NCI-H82 treated with DMSO at 0.1 percent for 48 hours (cell line): ENCODE results near the gene METTL8.

ENCODE experiments used
- DNase-seq: peaks from one replicate; lab custom pipeline; 2025; ENCODE audit not compliant: unreplicated experiment; lab: John Stamatoyannopoulos, UW

The METTL8 gene, protein sequence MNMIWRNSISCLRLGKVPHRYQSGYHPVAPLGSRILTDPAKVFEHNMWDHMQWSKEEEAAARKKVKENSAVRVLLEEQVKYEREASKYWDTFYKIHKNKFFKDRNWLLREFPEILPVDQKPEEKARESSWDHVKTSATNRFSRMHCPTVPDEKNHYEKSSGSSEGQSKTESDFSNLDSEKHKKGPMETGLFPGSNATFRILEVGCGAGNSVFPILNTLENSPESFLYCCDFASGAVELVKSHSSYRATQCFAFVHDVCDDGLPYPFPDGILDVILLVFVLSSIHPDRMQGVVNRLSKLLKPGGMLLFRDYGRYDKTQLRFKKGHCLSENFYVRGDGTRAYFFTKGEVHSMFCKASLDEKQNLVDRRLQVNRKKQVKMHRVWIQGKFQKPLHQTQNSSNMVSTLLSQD

GRCh38 chr2:171433763-171434012, at the start of gene METTL8:
TSS of gene METTL8 (minus strand) at chr2:171433990. CDS start at chr2:171392185, 41,805 bp downstream.
- no peak for DNase-seq

- DNase-seq, result no peak
Measured at GRCh38 chr2:171482877-171483276, 49.1 kb upstream of the METTL8 start.

DNA sequence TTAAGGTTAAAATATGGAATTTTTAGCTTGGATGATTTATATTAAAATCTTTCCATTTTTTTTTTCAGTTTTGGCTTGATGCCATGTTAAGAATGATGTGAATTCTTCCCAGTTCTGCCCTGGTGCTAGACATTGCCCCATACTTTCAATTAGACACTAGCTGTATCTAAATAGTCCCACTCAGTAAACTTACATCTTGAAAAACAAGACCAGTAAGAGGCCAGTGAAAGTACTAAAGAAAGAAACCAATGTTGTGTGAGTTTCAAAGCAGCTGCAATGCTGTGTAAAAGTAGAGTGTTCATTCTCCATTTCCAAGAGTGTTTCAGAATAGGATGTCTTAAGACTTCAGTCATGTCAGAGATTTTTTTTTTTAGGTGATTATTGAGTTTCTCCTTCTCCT, 48.5 kb upstream of the METTL8 start:
- DNase-seq, result no peak

- DNase-seq, result no peak
Measured at GRCh38 chr2:171480908-171481307, 47.1 kb upstream of the METTL8 start.

DNA sequence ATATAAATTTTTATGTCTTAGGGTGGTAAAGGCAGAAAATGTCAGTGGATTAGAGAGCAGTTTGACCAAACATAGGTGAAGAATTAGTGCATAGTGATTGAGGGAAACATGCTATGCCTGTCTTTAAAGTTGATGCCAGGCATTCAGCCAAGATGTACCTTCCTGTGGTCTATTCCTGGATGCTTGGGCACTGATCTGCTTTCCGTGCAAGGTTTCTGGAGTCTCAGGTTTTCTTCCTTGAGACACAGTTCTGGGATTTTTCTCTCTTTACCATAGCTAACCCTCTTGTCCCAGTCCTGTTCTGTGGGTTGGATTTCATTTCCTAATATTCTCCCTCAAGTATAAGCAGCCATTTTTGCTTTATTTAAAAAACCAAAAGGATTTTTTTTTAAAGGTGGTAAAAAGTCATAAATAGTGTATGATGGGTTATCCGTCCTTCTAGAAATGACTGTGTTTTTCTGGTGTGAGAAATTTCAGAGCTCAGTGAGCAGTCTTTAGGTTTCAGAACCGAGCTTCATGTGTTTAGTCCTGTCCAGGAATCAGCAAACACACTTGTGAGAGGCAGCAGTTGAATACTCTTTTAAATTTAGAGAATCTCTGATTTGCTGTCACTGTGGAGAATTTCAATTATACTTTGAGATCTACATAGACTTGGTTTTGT, 45.5 kb upstream of the METTL8 start:
- no peak for DNase-seq

- no peak for DNase-seq
Measured at GRCh38 chr2:171478345-171478744, 44.6 kb upstream of the METTL8 start.

DNA sequence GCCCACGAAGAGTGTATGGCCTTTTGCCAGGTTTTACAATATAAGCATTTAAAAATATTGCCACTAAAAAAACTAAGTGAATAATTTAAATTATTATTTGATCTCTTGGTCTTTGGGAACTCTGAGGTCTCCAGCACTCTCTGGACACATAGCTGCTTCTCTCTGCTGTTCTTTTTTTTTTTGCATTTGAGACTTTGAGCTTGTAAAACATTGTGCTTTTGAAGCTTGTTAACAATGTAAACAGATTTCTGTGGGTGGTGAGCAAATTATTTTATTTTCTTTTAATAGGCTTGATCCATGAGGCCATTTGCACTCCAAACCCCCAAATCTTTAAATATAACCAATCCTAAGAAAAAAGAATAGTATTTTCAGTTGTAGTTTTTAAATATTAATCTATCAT, 42.2 kb upstream of the METTL8 start:
- DNase-seq, result no peak

GRCh38 chr2:171470129-171470528, 36.3 kb upstream of the METTL8 start:
- DNase-seq, result no peak

GRCh38 chr2:171469176-171469575, 35.4 kb upstream of the METTL8 start:
- DNase-seq, result no peak

GRCh38 chr2:171460537-171460936, 26.7 kb upstream of the METTL8 start:
- no peak for DNase-seq

- no peak for DNase-seq
Measured at GRCh38 chr2:171459498-171459897, 25.7 kb upstream of the METTL8 start.

GRCh38 chr2:171452773-171453172, 19.0 kb upstream of the METTL8 start:
- no peak for DNase-seq

DNA sequence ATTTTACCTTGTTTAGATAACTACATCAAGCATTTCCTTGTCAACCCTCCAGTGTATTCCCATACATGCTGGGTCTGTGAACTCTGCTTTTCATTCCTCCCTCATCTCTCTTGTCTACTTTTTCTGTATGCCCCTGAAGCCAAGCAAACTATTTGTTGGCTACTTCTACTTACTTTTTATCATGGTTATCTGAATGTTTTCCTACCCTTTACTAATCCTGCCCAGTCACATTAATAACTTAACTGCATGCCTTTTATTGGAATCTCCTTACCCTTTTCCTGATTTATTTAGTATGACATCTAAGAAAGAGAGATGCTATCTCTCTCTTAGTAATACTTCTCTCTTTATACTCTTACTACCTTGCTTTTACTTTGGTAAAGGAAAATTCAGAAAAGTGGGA, 17.3 kb upstream of the METTL8 start:
- no peak for DNase-seq

- no peak for DNase-seq
Measured at GRCh38 chr2:171447675-171448074, 13.9 kb upstream of the METTL8 start.

- DNase-seq, result no peak
Measured at GRCh38 chr2:171441470-171441869, 7.7 kb upstream of the METTL8 start.

DNA sequence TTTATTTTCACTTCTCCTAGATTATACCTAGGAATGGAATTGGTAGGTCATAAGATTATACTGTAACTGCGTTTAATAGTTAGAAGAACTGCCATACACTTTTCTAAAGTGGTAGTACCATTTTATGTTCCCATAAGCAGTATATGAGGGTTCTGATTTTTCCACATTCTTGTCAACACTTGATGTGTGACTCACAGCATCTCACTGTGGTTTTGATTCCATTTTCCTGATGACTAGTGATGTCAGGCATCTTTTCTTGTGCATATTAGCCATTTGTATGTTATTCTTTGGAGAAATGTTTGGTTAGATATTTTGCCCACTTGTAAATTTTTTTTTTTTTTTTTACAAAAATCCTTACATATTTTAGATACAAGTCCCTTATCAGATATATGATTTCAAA, 2.5 kb upstream of the METTL8 start:
- no peak for DNase-seq

DNA sequence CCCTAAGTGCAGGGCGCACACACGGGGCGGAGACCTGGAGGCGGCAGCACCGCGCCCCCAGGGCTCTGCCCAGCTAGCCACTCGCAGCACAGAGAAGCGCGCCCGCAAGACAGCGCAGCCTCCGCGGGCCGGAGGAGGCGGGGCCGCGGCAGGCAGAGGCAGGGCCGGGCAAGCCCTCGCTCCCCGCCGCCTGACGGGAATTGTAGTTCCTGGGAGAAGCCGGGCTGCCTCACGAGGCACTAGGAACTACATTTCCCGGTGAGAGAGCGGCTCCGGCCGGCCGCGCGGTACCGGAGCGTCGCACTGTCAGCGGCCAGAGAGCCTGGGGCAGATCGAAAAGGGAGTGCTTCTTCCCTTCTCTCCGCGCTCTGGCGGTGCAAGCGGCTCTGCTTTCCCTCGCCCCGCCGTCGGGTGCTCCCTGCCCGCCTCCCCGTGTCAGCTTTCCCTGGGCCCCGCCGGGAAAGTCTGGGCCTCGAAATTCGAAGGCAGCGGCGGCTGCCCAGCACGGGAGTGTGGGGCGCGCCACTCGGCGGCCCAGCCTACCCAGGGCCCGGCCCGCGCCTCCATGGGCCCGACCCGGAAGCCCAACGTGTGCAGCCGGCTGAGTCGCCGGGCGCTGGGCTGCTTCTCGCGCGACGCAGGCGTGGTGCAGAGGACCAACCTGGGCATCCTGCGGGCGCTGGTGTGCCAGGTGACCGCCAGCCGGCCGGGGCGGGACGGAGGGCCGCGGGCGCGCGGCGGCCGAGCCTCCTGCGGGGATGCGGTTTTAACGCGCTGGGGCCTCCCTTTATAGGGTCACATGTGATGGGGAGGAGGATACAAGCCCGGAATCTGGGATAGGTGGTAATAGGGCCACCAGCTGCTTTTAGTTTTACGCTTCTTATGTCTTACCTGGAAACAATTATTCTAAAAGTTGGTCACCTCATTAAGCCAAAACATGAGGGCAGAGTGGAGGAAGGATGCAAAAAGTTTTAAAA, 511 bp upstream of the METTL8 start, which contains the start of gene DCAF17:
TSS of gene DCAF17 (plus strand) at position 214 of the 977 bp plus-strand sequence. CDS start at position 566, 352 bp downstream.
- peak; percentile 94 for DNase-seq

DNA sequence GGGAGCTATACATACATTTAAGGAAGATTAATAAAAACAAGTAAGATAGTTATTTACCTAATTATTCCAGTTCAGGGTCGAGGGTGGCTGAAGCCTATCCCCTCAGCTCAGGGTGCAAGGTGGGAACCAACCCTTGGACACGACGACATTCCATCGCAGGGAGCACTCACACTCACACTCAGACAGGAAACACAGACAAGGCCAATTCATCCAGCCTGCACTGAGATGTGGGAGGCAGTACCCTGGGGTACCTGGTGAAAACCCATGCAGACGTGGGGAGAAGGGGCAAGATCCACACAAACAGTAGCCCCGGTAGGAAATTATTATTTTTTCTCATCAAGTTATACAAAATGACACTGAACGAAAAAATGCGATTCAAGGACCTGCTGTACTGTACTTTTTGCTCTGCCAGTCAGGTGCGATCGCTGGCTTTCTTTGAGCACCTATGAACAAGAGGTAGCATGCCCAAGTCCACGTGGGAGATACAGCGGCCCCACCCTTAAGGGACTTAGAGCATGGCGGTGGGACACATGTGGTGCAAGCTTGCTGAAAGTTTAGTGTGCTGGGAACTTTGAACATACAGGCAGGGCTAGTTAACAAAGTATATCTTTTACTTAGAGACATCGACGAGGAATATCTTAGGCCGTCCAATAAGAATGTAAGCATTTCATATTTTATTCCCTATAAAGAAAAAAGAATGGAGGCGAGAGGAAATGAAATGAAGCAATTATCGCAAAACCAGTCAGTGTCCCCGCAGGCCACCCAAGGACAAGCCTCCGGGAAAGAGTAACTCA, 624 bp downstream of the METTL8 start:
- DNase-seq, result peak; percentile 53

GRCh38 chr2:171432206-171432968, 1.4 kb downstream of the METTL8 start:
- DNase-seq, result no peak

DNA sequence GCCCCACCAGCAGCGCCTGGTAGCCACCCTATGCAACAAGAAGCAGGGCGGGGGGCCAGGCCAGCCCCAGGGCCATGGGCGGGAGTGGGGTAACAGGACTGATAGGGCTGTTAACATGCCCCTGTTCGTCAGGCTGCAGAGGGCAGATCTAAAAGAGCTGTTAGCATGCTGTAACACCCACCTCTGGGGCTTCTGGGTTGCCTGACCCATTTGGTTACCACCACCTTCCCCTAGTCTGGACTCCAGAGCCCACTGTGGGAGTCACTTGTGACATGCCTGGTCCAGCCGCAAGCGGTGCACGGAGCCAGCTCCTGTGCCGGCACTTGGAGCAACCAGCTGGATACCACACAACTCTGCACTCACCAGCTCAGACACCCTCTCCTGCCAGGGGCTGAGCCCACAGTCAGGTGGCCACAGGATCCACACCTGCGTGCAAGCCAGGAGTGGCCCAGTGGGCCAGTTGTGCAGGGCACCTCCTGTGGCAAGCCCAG, 2.1 kb downstream of the METTL8 start:
- DNase-seq, result no peak
